ENCODE data around the gene TRPV4. TPM values are rescaled to one million over a fixed set of nuclear protein-coding genes. Genes with fewer than 3 reads are reported as not detected.
A peak's percentile ranks its signal among the peaks of the same experiment; 100 is the strongest.

The TRPV4 gene
- total and polyA plus RNA-seq, 3 donors from 2014 or later = 1.3 to 3.0 (median 2.2) TPM

GRCh38 chr12:109829667-109830066, 3.5 kb downstream of the TRPV4 start:
- Histone ChIP-seq H3K9me3 (no peaks in the 10 kb centered on the region), H3K4me1 (no peaks in the 10 kb centered on the region), H3K36me3 (ENCODE audit: low read depth, missing control alignments) (no peaks in the 10 kb centered on the region), H3K27ac (no peak overlapping the region), H3K4me3 (no peak overlapping the region), H3K27me3 (no peaks in the 10 kb centered on the region)
- no peak for TF ChIP-seq POLR2A (IDR thresholded peaks at IDR 0.05)
- no peak for TF ChIP-seq CTCF (IDR thresholded peaks at IDR 0.05)
- 91 to 93% methylated on average over 10 of the region's 10 CpGs for WGBS, 2 donors
- intact Hi-C loops (cut with DNase I; ENCODE audit: low total_unique reads) = no loop called here
- no peak for DNase-seq

GRCh38 chr12:109828754-109829511, 4.3 kb downstream of the TRPV4 start:
- H3K4me1 ChIP-seq = no peaks in the 10 kb centered on the region
- no peak for DNase-seq
- WGBS, 2 donors = 74 to 93% methylated on average over 2 to 3 of the region's 3 CpGs
- no peaks in the 10 kb centered on the region for H3K9me3 ChIP-seq
- no peaks in the 10 kb centered on the region for H3K36me3 ChIP-seq (ENCODE audit: low read depth, missing control alignments)
- H3K27ac ChIP-seq = no peak overlapping the region
- TF ChIP-seq CTCF (IDR thresholded peaks at IDR 0.05) = no peak
- TF ChIP-seq POLR2A (IDR thresholded peaks at IDR 0.05) = no peak
- no peaks in the 10 kb centered on the region for H3K27me3 ChIP-seq
- intact Hi-C loops (cut with DNase I; ENCODE audit: low total_unique reads) = no loop called here
- H3K4me3 ChIP-seq = no peak overlapping the region

GRCh38 chr12:109827566-109828550, 5.3 kb downstream of the TRPV4 start:
- intact Hi-C loops (cut with DNase I; ENCODE audit: low total_unique reads) = no loop called here
- H3K9me3 ChIP-seq = no peaks in the 10 kb centered on the region
- peak; percentile 26 for DNase-seq
- WGBS, 2 donors = 75 to 78% methylated on average over 18 to 19 of the region's 19 CpGs
- H3K4me3 ChIP-seq = no peak overlapping the region
- H3K27me3 ChIP-seq = no peaks in the 10 kb centered on the region
- no peak overlapping the region for H3K27ac ChIP-seq
- TF ChIP-seq CTCF (IDR thresholded peaks at IDR 0.05) (no peak), POLR2A (IDR thresholded peaks at IDR 0.05) (no peak)
- H3K4me1 ChIP-seq = no peaks in the 10 kb centered on the region
- H3K36me3 ChIP-seq (ENCODE audit: low read depth, missing control alignments) = no peaks in the 10 kb centered on the region

- WGBS, 2 donors = 87 to 89% methylated on average over 3 of the region's 3 CpGs
- H3K36me3 ChIP-seq (ENCODE audit: low read depth, missing control alignments) = no peaks in the 10 kb centered on the region
- TF ChIP-seq CTCF (IDR thresholded peaks at IDR 0.05) (no peak), POLR2A (IDR thresholded peaks at IDR 0.05) (no peak)
- DNase-seq = no peak
- H3K27me3 ChIP-seq = no peaks in the 10 kb centered on the region
- H3K4me3 ChIP-seq = no peak overlapping the region
- no peak overlapping the region for H3K27ac ChIP-seq
- H3K9me3 ChIP-seq = no peaks in the 10 kb centered on the region
- intact Hi-C loops (cut with DNase I; ENCODE audit: low total_unique reads) = no loop called here
- H3K4me1 ChIP-seq = no peaks in the 10 kb centered on the region
Observed at GRCh38 chr12:109827080-109827479, 6.1 kb downstream of the TRPV4 start.

Data from testis (tissue), 3 donors.